CD4-positive, alpha-beta memory T cell (primary cell): Measurements from ENCODE around the gene PI4KA. TPM values are rescaled to one million over a fixed set of nuclear protein-coding genes. Genes with fewer than 3 reads are reported as not detected.

ENCODE experiments used
- CTCF ChIA-PET: fragments of 350-600 bp; sonication (Branson Sonifier 250); formaldehyde crosslinking; loops from one replicate; lab custom pipeline; 2021; ENCODE audit warnings: inconsistent platforms; ENCODE audit not compliant: partially characterized antibody; lab: Charles Lee
- POLR2A ChIA-PET: fragments of 350-600 bp; sonication (Branson Sonifier 250); formaldehyde crosslinking; loops from one replicate; lab custom pipeline; 2021; ENCODE audit not compliant: partially characterized antibody; lab: Charles Lee
- DNase-seq, 5 donors: peaks; one replicate each; pipeline versions ENCODE4 v3.0.0 to v3.0.0-alpha.2; 2020 to 2022; ENCODE audit warnings: mixed read lengths in 1 of 5
- H3K27ac ChIP-seq: one replicate; pipeline ENCODE4 v1.7.0; 2013; ENCODE audit warnings: low read depth, low read length
- H3K27me3 ChIP-seq: 2 replicates; pipeline ENCODE4 v1.7.0; 2013; ENCODE audit warnings: mild to moderate bottlenecking, low read length, moderate library complexity; ENCODE audit not compliant: insufficient read depth
- H3K36me3 ChIP-seq: 2 replicates; pipeline ENCODE4 v1.7.0; 2013; ENCODE audit warnings: mild to moderate bottlenecking, low read length, moderate library complexity; ENCODE audit not compliant: insufficient read depth
- H3K4me1 ChIP-seq: 2 replicates; pipeline ENCODE4 v1.7.0; 2013; ENCODE audit warnings: mild to moderate bottlenecking, low read length, moderate library complexity; ENCODE audit not compliant: insufficient read depth
- H3K4me3 ChIP-seq, 2 donors: one replicate each; pipeline ENCODE4 v1.7.0; 2013; ENCODE audit warnings: low read length in 2 of 2, mild to moderate bottlenecking in 1 of 2
- H3K9me3 ChIP-seq, 2 donors: one replicate each; pipeline ENCODE4 v1.7.0; 2013; ENCODE audit warnings: low read length in 2 of 2, control low read depth in 1 of 2; ENCODE audit not compliant: control insufficient read depth in 1 of 2
- H3K27ac Mint-ChIP-seq, 7 donors: one replicate each; pipeline ENCODE4 v1.8.0; 2020 to 2021; ENCODE audit warnings: mixed read lengths in 7 of 7, mild to moderate bottlenecking in 6 of 7, inconsistent platforms in 3 of 7, moderate library complexity in 3 of 7
- H3K27me3 Mint-ChIP-seq, 2 donors: one replicate each; pipeline ENCODE4 v1.8.0; 2020 to 2021; ENCODE audit warnings: mixed read lengths in 2 of 2
- H3K36me3 Mint-ChIP-seq, 2 donors: one replicate each; pipeline ENCODE4 v1.8.0; 2020 to 2021; ENCODE audit warnings: mixed read lengths in 2 of 2, inconsistent platforms in 1 of 2, mild to moderate bottlenecking in 1 of 2
- H3K4me1 Mint-ChIP-seq, 4 donors: one replicate each; pipeline ENCODE4 v1.8.0; 2020 to 2021; ENCODE audit warnings: mixed read lengths in 4 of 4, mild to moderate bottlenecking in 1 of 4
- H3K4me3 Mint-ChIP-seq, 8 donors: one replicate each; pipeline ENCODE4 v1.8.0; 2020 to 2021; ENCODE audit warnings: mixed read lengths in 8 of 8, mild to moderate bottlenecking in 7 of 8, moderate library complexity in 6 of 8, inconsistent platforms in 3 of 8
- H3K9me3 Mint-ChIP-seq, 8 donors: one replicate each; pipeline ENCODE4 v1.8.0; 2020 to 2021; ENCODE audit warnings: mixed read lengths in 8 of 8, mild to moderate bottlenecking in 5 of 8, inconsistent platforms in 3 of 8, moderate library complexity in 1 of 8
- intact Hi-C: fragments of 100-400 bp; cut with micrococcal nuclease; formaldehyde crosslinking; loops from one replicate; pipeline ENCODE4 v1.15.1; 2023
- polyA plus RNA-seq, 2 donors: library from polyadenylated mRNA; unstranded; fragments of 300-500 nt; fragmentation: Illumina TruSeq; gene quantifications; one replicate each; pipeline ENCODE4 v1.2.3, GENCODE V29; 2021
- total RNA-seq, 2 experiments: library from RNA; stranded (reverse); gene quantifications; one replicate each; pipeline ENCODE4 v1.2.3, GENCODE V29; 2021

The PI4KA gene
- total and polyA plus RNA-seq, 4 experiments from 2014 or later, result 31.5 to 145 (median 110) TPM

DNA sequence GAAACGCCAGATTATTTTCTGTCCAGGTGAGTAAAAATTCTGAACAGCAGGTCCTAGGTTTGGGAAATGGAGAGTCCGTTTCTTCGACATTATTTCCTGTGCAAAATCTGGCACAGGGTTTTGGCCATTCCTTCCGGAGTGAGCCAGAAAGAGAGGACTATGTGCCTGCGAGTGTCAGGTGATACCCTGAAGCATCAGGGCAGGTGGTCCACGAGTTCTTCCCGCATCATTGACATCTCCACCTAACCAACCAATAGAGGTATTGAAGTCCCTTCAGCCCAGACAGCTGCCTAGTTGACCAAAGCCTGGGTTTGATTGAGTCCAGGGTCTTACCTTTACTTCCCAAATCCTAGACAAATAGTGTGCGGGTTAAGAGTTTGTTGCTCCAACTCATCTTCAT, 1.0 kb upstream of the PI4KA start:
- POLR2A ChIA-PET, result interaction anchor here (1.0 to 1.5 kb wide), 5 partner anchors 8 to 770 kb away, joined by 3 to 5 read pairs (median 3); partner anchors contain the start of gene YDJC
- CTCF ChIA-PET, result no interaction called here

DNA sequence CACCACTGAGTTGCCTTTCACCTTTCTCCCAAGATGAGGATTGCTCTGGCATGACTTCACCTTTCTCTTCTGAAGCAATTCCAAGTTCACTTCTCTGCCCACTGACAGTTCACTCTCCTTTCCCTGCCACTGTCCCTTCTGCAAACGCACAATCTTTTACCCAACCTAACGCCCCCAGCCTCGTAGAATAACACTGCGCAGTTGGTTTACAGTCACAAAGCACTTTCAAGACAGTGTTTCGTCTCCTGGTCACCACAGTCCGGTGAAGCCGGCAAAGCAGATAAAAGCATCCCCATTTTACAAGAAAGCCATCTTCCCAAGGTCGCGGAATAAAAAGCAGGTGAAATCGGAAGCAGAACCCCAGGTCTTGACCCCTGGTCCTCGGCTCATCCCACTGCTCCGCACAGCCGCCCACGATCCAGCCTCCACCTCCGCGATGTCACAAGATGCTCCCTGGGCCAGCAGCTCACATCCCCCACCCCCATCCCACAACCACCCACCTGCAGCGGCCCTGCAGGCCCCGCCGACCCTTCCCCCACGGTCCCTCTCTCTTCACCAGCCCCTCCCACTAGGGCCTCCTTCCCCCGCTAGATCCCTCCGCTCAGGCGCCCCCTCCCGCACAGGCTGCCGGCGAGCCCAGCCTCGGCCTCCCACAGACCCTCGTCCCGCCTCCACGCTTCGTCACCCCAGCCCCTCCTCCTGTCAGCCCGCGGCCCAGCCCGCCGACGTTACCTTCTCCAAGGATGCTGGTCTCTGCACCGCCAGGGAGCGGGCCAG, 585 bp downstream of the PI4KA start:
- Histone ChIP-seq H3K27me3 (no peaks in the 10 kb centered on the region), H3K36me3 (no peaks in the 10 kb centered on the region), H3K4me1 (peaks cover 65% of the 10 kb centered on the region), H3K27ac (peak overlapping the region; percentile 79), H3K9me3 (no peaks in the 10 kb centered on the region), H3K4me3 (peak overlapping the region; percentile 7 to 80)
- ChIA-PET POLR2A (interaction anchor here (1.5 kb wide), 1 partner anchor 10 kb away, joined by 5 read pairs; no protein-coding TSS in a partner anchor), CTCF (no interaction called here)
- Mint-ChIP-seq H3K4me3 (peak overlapping the region; percentile 85 to 95 (median 88)), H3K36me3 (peaks cover 8 to 12% of the 10 kb centered on the region in 2 donors), H3K4me1 (peaks cover 38 to 82% (median 61%) of the 10 kb centered on the region in 4 donors), H3K27ac (peak overlapping the region; percentile 67 to 94 (median 90)), H3K27me3 (no peaks in the 10 kb centered on the region), H3K9me3 (no peaks in the 10 kb centered on the region)
- intact Hi-C loops, result loop anchor here (1.0 to 5.0 kb wide), 3 partner anchors 59 to 466 kb away; partner anchors contain the start of genes CRKL and ZNF74
- DNase-seq, result peak in 3 of 5 donors; percentile 9 to 89 (median 78)

More for the DNA sequence above, 1.0 kb upstream of the PI4KA start:
- no peaks in the 10 kb centered on the region for H3K27me3 Mint-ChIP-seq
- no peaks in the 10 kb centered on the region for H3K9me3 Mint-ChIP-seq
- peaks cover 63% of the 10 kb centered on the region for H3K4me1 ChIP-seq
- no peaks in the 10 kb centered on the region for H3K36me3 ChIP-seq
- H3K4me1 Mint-ChIP-seq, result peaks cover 30 to 80% (median 62%) of the 10 kb centered on the region in 4 donors
- peak overlapping the region; percentile 79 for H3K27ac ChIP-seq
- peak overlapping the region; percentile 77 to 87 (median 85) for H3K4me3 Mint-ChIP-seq
- peak overlapping the region; percentile 79 to 87 (median 85) for H3K27ac Mint-ChIP-seq
- H3K4me3 ChIP-seq, result peak overlapping the region; percentile 19 to 80
- no peaks in the 10 kb centered on the region for H3K9me3 ChIP-seq
- H3K27me3 ChIP-seq, result no peaks in the 10 kb centered on the region
- H3K36me3 Mint-ChIP-seq, result peaks cover 17 to 20% of the 10 kb centered on the region in 2 donors
- no peak for DNase-seq
- intact Hi-C loops, result loop anchor here (2.0 to 5.0 kb wide), 2 partner anchors 141 to 467 kb away; partner anchors contain the start of gene ZNF74

- Histone ChIP-seq H3K4me1 (peaks cover 69% of the 10 kb centered on the region), H3K27me3 (no peaks in the 10 kb centered on the region), H3K36me3 (no peaks in the 10 kb centered on the region), H3K4me3 (peak overlapping the region; percentile 7 to 18), H3K9me3 (no peaks in the 10 kb centered on the region), H3K27ac (no peak overlapping the region)
- Mint-ChIP-seq H3K27me3 (no peaks in the 10 kb centered on the region), H3K4me3 (peak overlapping the region; percentile 85 to 95 (median 88)), H3K9me3 (no peaks in the 10 kb centered on the region), H3K27ac (peak overlapping the region in 6 of 7 donors; percentile 19 to 94 (median 88)), H3K36me3 (peaks cover 4 to 11% of the 10 kb centered on the region in 2 donors), H3K4me1 (peaks cover 41 to 80% (median 62%) of the 10 kb centered on the region in 4 donors)
- ChIA-PET CTCF (no interaction called here), POLR2A (interaction anchor here (1.2 kb wide), 1 partner anchor 8 kb away, joined by 3 read pairs; no protein-coding TSS in a partner anchor)
- intact Hi-C loops, result loop anchor here (5.0 kb wide), 1 partner anchor 465 kb away; the partner anchor contains the start of gene ZNF74
- no peak for DNase-seq
These were observed 1.4 kb downstream of the PI4KA start for GRCh38 chr22:20857247-20857643.

DNA sequence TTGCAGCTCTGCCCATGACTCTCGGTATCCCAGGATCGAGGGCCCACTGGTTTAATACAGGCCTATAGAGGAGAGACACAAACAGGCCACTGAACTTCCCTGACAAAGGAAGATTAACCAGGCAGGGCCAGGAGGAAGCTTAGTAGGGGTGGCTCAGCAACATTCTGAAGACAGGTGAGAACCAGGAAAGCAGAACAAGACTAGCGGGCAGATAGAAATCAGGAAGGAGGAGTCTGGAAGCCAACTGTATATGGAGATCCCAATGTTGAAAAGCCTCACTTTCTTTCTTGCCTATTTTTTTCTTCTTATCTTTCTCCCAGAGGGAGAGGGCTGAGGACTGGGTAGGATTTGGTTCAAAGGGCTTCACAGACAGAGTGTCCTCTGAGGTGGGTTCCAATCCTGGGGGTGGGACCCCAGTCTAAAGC, 5.4 kb downstream of the PI4KA start:
- no peaks in the 10 kb centered on the region for H3K36me3 ChIP-seq
- no peak for DNase-seq
- H3K4me1 ChIP-seq, result peaks cover 55% of the 10 kb centered on the region
- H3K4me3 Mint-ChIP-seq, result peak overlapping the region in 1 of 8 donors; percentile 36
- H3K27me3 ChIP-seq, result no peaks in the 10 kb centered on the region
- H3K27me3 Mint-ChIP-seq, result no peaks in the 10 kb centered on the region
- H3K9me3 ChIP-seq, result no peaks in the 10 kb centered on the region
- CTCF ChIA-PET, result no interaction called here
- peaks cover 47 to 68% (median 57%) of the 10 kb centered on the region in 4 donors for H3K4me1 Mint-ChIP-seq
- no peaks in the 10 kb centered on the region for H3K9me3 Mint-ChIP-seq
- no peak overlapping the region for H3K4me3 ChIP-seq
- peak overlapping the region in 3 of 7 donors; percentile 14 to 87 (median 20) for H3K27ac Mint-ChIP-seq
- intact Hi-C loops, result no loop called here
- H3K27ac ChIP-seq, result no peak overlapping the region
- peaks cover 0 to 3% of the 10 kb centered on the region in 2 donors for H3K36me3 Mint-ChIP-seq
- POLR2A ChIA-PET, result no interaction called here

- Histone ChIP-seq H3K9me3 (no peaks in the 10 kb centered on the region), H3K4me1 (peaks cover 58% of the 10 kb centered on the region), H3K4me3 (no peak overlapping the region), H3K36me3 (no peaks in the 10 kb centered on the region), H3K27me3 (no peaks in the 10 kb centered on the region), H3K27ac (no peak overlapping the region)
- no peak for DNase-seq
- ChIA-PET CTCF (no interaction called here), POLR2A (no interaction called here)
- peaks cover 46 to 68% (median 53%) of the 10 kb centered on the region in 4 donors for H3K4me1 Mint-ChIP-seq
- peaks cover 0 to 2% of the 10 kb centered on the region in 2 donors for H3K36me3 Mint-ChIP-seq
- H3K9me3 Mint-ChIP-seq, result no peaks in the 10 kb centered on the region
- intact Hi-C loops, result no loop called here
- no peaks in the 10 kb centered on the region for H3K27me3 Mint-ChIP-seq
- H3K4me3 Mint-ChIP-seq, result no peak overlapping the region
- peak overlapping the region in 1 of 7 donors; percentile 2 for H3K27ac Mint-ChIP-seq
These were observed 6.1 kb downstream of the PI4KA start for GRCh38 chr22:20852503-20852902.

GRCh38 chr22:20852076-20852475, 6.5 kb downstream of the PI4KA start:
- H3K4me3 ChIP-seq, result no peak overlapping the region
- H3K27me3 ChIP-seq, result no peaks in the 10 kb centered on the region
- Mint-ChIP-seq H3K4me1 (peaks cover 42 to 66% (median 49%) of the 10 kb centered on the region in 4 donors), H3K4me3 (no peak overlapping the region), H3K27me3 (no peaks in the 10 kb centered on the region), H3K36me3 (peaks cover 0 to 2% of the 10 kb centered on the region in 2 donors), H3K9me3 (no peaks in the 10 kb centered on the region), H3K27ac (peak overlapping the region in 1 of 7 donors; percentile 61)
- no peak overlapping the region for H3K27ac ChIP-seq
- H3K4me1 ChIP-seq, result peaks cover 57% of the 10 kb centered on the region
- CTCF ChIA-PET, result no interaction called here
- H3K9me3 ChIP-seq, result no peaks in the 10 kb centered on the region
- intact Hi-C loops, result no loop called here
- POLR2A ChIA-PET, result no interaction called here
- no peaks in the 10 kb centered on the region for H3K36me3 ChIP-seq
- DNase-seq, result no peak

DNA sequence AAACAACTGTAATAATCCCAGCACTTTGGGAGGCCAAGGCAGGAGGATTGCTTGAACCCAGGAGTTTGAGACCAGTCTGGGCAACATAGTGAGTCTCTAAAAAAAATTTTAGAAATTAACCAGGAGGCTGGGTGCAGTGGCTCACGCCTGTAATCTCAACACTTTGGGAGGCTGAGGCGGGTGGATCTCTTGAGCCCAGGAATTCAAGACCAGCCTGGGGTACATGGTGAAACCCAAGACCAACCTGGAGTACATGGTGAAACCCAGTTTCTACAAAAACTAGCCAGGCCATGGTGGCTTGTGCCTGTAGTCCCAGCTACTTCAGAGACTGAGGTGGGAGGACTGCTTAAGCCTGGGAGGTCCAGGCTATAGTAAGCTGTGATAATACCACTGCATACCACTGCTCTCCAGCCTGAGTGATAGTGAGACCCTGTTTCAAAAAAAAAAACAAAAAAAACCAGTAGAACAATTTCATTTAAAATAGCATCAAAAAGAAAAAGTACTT, 11.2 kb downstream of the PI4KA start:
- Mint-ChIP-seq H3K9me3 (no peaks in the 10 kb centered on the region), H3K27me3 (no peaks in the 10 kb centered on the region), H3K4me3 (no peak overlapping the region), H3K4me1 (peaks cover 23 to 45% (median 38%) of the 10 kb centered on the region in 4 donors), H3K36me3 (no peaks in the 10 kb centered on the region), H3K27ac (no peak overlapping the region)
- H3K36me3 ChIP-seq, result no peaks in the 10 kb centered on the region
- H3K4me3 ChIP-seq, result no peak overlapping the region
- H3K4me1 ChIP-seq, result peaks cover 32% of the 10 kb centered on the region
- no peak for DNase-seq
- ChIA-PET CTCF (no interaction called here), POLR2A (no interaction called here)
- no peaks in the 10 kb centered on the region for H3K9me3 ChIP-seq
- H3K27ac ChIP-seq, result no peak overlapping the region
- H3K27me3 ChIP-seq, result no peaks in the 10 kb centered on the region
- intact Hi-C loops, result no loop called here
